Cardiac septum (tissue), 1 donor: ENCODE data around the gene CBX3. TPM values are rescaled to one million over a fixed set of nuclear protein-coding genes. Genes with fewer than 3 reads are reported as not detected.
"Not testable (repeated sequence)": the region's sequence is repeated elsewhere in the genome, so short reads cannot be mapped to it uniquely, and the experiment has no call there.

Experiments used
- DNase-seq: peaks from one replicate; pipeline ENCODE4 v3.0.0-alpha.2; 2020; ENCODE audit warnings: low spot score
- intact Hi-C: fragments of 100-400 bp; cut with DNase I; formaldehyde crosslinking; loops from one replicate; pipeline ENCODE4 v1.14.0; 2022
- total RNA-seq: library from RNA; stranded (reverse); fragmentation: NEBNext Ultra II Directional; extraction: Animal tissue kit (Norgen Biotek cat#: 25700); gene quantifications from one replicate; pipeline ENCODE4 v1.2.1, GENCODE V29; 2021
- donor health status: DM: no; HTN: no; CAD: no.

The CBX3 gene
- total RNA-seq, 1 donor from 2014 or later = 66.8 TPM

DNA sequence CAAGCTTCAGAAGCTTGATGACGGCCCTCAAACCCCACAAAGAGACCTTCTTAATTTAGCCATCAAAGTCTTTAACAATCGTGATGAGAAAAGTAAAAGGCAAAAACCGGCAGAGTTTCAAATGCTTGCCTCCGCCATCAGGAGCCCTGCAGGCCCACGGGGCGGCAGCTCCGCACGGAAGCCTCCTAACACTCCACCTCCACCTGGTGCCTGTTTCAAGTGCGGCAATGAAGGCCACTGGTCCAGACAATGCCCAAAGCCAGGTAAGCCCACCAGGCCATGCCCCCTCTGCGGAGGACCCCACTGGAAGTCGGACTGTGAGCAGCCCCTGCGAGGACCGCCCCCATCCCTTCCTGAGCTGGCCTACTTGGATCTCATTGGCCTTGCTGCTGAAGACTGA lies 43.6 kb downstream of the CBX3 start:
- no peak for DNase-seq
- intact Hi-C loops = no loop called here

DNA sequence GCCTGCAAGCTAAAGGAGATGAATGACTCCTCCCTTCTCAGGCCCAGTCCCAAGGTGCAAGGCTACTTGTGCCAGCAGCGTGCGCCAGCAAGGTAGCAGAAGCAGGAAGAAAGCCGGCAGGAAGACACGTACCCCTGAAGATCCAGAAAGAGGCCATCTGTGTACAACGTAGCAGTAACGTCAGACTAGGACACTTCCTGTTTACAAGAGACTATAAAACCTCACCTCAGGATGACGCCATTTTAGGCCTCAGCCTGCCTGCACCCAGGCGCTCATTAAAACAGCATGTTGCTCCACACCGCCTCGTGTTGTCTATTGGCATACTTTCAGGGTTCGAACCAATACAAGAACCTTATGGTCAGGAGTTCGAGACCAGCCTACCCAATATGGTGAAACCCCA lies 48.7 kb downstream of the CBX3 start:
- intact Hi-C loops = no loop called here
- DNase-seq = no peak

DNA sequence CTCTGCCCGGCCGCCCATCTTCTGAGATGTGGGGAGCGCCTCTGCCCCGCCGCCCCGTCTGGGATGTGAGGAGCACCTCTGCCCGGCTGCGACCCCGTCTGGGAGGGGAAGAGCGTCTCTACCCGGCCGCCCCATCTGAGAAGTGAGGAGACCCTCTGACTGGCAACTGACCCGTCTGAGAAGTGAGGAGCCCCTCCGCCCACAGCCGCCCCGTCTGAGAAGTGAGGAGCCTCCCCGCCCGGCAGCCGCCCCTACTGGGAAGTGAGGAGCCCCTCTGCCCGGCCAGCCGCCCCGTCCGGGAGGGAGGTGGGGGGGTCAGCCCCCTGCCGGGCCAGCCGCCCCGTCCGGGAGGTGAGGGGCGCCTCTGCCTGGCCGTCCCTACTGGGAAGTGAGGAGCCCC lies 60.3 kb downstream of the CBX3 start:
- DNase-seq, intact Hi-C loops: not testable (repeated sequence)

Other genes starting within 250 kb of the CBX3 start
- 0.57 TPM for gene NFE2L3, start 49.5 kb upstream of the CBX3 start, total RNA-seq
- 353 TPM for gene HNRNPA2B1, start 999 bp upstream of the CBX3 start, total RNA-seq
- gene SNX10, start 90.1 kb downstream of the CBX3 start, total RNA-seq = 1.3 TPM